HG03025 (cell line): Measurements from ENCODE around the gene REXO4.

Experiments
- ATAC-seq: cut with Tn5 transposase; IDR thresholded peaks from one replicate; pipeline ENCODE4 v1.9.1; 2021; ENCODE audit warnings: mild to moderate bottlenecking, moderate library complexity; ENCODE audit not compliant: unreplicated experiment, low FRiP score

The REXO4 gene, protein sequence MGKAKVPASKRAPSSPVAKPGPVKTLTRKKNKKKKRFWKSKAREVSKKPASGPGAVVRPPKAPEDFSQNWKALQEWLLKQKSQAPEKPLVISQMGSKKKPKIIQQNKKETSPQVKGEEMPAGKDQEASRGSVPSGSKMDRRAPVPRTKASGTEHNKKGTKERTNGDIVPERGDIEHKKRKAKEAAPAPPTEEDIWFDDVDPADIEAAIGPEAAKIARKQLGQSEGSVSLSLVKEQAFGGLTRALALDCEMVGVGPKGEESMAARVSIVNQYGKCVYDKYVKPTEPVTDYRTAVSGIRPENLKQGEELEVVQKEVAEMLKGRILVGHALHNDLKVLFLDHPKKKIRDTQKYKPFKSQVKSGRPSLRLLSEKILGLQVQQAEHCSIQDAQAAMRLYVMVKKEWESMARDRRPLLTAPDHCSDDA

DNA sequence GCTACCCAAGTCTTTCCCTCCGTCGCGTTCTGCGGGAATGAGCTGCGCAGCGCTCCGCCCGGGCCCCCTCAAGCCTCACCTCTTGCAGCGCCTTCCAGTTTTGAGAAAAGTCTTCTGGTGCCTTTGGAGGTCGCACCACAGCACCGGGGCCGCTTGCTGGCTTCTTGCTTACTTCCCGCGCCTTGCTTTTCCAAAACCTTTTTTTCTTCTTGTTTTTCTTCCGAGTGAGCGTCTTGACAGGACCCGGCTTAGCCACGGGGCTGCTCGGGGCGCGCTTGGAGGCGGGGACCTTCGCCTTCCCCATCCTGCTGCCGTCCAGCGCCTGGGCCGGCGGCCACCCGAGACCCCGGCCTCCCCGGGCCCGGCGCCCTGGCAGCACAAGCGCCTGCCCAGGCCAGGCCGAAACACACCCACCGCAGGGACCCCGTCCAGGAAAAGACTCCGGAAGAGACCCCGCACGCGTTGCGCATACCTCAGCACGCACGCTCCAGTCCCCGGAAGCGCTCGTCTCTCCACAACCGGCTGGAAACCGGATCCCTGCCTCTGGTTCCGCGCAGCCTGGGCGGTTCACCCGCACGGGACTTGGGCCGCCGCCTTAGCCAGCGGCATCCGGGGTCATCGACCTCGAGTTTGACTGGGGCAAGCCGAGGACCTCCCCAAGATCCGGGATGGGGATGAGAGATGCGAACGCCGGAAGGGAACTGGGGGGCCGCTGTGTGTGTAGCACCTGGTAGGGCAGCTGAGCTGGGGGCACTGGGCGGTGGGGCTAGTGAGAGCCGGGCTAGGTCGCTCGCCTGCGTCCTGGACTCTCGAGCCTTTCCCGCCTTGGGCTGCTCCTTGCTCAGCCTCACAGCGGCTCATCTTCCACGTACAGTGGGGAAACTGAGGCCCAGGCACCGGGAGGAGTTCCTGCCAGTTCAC, at the start of gene REXO4:
TSS of gene REXO4 (minus strand) at position 470 of the 921 bp plus-strand sequence. CDS start at position 304, 166 bp downstream.
- peak; percentile 54 for ATAC-seq

DNA sequence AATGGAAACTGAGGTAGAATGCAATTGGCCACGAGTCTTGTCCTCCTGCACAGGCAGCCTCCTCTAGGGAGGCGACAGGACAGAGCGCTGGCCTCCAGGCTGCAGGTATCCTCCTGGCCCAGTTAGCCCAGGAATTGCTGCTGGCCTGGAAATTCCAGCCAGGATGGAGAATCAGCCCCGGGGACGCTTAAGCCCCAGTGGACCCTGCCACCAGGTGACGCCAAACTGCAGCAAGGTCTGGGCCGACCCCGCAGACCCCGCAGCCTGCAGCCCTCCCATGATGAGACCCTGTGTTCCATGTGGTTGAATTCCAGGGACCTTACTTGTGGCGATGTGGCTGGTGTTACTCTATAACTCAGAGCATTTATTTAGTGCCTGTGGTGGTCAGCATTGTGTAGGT, 49.3 kb upstream of the REXO4 start:
- no peak for ATAC-seq

DNA sequence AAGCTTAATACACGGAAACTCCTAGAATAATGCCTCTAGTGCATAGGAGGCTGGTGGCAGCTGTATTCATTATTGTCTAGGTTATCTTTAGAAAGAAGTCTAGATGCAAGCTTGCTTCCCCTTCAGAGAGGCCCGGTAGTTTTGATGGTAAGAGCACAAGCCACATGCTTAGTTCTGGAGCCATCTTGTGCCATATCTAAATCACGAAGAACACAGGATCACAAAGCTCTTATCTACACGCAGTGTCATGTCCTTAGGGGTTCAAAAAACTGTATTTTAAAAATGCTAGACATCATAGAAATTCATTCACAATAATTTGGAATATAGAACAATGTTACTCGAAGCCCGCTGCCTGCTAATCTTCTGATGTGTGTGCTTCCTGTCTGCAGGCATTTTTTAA, 48.2 kb upstream of the REXO4 start:
- ATAC-seq = no peak

DNA sequence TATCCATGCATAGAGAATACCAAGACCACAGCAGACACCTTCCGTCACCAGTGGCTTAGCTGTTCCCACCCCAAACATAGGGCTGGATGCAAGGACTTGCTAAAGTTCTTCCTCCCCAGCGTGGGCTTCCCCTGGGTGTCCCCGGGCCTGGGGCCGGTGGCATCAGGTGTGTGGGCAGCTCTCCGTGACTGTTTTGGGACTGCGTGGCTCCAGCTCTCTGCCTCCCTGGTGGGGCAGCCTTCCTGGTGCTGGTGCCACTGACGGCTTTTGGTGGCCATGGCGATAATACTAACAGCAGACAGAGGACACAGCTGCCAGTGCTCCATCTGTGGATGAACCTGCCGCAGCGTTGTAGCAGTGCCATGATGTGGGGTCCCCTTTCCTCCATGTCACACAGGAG, 46.8 kb upstream of the REXO4 start:
- ATAC-seq = no peak

DNA sequence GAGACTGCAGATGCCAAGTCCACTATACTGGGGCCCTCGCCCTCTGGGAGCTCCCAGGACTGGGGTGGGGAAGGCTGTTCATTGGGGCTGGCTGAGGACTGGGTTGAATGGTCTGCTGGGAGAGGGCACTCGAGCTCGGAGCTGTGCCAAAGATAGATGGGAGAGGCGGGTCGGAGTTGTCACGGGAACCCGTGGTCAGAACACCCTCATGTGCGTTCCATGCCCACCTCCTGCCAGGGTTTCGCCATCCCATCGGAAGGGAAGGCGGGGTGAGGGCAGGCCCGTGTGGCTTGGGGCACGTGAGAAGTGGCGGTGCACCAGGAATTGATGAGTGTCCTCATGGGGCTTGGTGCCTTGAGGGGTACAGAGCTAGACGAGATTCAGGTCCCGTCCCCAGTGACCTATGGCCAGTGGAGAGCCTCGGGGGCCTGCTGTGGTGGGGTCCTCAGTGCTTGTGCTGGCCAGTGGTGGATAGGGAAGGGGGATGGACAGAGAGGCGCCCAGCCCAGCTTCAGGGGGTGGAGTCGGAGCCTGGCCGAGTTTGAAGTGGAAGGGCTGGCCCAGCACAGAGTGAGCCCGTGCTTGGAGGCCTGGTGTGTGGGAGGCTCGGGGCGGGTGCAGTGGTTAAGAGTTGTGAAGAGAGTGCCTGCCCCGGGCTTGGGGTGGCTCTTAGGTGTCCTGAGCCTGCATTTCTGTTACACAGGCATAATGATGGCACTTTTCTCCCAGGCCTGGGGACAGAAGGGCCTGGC, 46.2 kb upstream of the REXO4 start:
- ATAC-seq = no peak

DNA sequence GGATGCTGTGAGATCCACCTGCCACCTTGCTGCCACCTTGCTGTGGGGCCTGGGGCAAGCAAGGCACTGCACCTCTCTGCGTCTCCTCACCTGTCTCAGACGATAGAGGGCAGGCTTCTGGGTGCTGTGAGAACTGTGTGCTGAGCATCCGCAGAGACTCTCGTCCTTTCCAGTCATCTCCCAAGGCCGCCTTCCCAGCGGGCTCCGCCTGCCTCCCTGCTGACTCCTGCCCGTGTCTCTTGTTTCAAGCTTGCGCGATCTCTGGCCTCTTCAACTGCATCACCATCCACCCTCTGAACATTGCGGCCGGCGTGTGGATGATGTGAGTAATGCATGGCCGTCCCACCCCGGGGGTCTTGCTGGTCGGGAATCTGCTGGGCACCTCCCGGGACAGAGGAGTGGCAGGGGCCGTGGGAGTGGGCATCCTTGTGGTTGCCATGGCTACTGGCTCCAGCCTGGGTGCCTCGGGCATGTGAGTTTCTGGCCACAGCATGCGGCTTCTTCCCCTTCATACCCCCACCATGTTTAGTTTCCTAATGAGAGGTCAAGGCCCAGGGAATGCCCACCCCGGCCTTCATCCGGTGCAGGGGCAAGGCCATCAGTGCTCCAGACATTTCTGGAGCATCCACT, 45.5 kb upstream of the REXO4 start:
- no peak for ATAC-seq

DNA sequence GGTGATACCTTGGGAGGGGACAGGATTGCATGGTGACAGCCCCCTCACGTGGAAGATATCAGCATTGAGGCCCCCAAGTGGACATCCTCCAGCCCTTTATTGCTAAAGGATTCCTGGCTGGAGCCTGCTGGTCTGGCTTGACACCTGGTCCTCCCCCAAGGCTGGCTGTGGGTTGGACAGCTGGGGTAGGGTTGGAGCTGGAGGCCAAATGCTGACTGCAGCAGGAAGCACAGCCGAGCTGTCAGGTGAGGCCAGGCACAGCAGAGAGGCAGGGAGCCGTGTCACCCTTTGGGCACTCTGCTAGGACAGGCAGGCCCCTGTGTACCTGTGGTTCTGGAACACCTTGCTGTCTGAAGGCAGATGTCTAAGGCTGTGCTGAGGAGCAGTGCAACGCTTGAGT, 44.2 kb upstream of the REXO4 start:
- no peak for ATAC-seq

DNA sequence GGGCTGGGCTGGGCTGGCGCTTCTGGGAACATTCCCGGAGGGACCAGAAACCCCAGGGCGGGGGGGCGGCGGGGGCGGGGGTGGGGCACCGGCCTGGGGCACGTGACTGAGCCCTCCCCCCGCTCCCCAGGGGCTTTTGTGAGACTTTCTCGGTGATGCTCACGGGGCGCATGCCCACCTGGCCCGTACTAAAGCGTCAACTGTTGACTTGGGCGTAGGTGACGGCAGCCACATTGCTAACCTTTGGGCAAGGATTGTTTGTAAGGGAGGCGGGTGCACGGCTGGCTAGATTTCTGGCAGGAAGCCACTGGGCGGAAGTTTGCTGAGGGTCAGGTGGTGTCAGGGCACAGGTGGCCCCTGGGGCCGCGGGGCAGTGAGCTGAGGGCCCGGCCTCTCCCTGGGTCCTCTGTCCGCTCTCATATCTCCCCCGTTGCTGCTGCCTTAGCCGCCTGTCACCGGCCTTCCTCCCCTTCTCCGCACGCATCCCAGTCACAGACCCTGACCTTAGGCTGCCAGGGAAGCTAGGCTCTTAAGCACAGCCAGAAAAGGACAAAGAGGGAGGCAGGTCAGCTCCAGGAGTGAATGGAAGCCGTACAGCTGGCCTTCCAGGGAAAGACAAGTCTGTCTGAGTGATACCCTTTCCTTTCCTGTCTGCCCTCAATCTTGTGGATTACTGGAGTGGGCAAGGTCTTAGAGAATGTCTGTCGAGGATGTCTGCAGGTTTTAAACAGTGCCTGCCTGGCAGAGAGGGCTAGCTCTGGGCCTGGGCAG, 42.8 kb upstream of the REXO4 start:
- peak; percentile 35 for ATAC-seq

DNA sequence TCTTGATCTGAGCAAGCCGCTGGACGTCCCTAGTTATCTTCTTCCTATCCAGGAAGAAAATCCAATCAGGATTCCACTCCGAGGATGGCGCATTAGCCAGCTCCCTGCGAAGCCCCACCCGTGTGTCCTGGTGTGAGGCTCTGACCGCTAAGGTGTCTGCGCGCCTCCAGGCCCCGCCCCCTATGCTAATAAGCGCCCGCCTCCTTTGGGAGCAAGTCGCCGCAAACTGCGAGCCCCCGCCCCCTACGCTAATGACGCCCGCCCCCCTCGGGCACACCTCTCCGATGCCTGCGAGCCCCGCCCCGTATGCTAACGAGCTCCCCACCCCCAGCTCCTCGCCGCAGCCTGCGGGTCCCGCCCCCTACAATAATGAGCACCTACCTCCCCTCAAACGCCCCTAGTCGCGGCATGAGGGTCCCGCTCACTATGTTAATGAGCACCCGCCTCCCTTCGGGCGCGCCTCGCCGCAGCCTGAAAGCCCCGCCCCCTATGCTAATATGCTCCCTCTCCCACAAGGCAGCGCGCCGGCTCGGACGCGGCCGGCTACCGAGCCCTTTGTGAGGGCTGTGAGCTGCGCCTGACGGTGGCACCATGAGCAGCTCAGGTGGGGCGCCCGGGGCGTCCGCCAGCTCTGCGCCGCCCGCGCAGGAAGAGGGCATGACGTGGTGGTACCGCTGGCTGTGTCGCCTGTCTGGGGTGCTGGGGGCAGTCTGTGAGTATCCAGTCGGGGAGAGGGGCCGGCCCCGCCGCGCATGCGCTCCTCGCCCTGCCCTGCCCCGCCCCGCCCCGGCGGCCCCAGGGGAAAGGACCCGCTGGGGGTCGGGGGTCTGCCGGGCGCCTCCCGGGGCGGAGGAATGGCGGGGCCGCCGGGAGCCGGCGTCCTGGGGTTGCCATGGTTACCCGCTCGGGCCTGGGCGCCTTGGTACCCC, 41.9 kb upstream of the REXO4 start, which contains the start of gene CACFD1:
TSS of gene CACFD1 (plus strand) at position 503 of the 929 bp plus-strand sequence. CDS start at position 592, 89 bp downstream.
- peak; percentile 64 for ATAC-seq

DNA sequence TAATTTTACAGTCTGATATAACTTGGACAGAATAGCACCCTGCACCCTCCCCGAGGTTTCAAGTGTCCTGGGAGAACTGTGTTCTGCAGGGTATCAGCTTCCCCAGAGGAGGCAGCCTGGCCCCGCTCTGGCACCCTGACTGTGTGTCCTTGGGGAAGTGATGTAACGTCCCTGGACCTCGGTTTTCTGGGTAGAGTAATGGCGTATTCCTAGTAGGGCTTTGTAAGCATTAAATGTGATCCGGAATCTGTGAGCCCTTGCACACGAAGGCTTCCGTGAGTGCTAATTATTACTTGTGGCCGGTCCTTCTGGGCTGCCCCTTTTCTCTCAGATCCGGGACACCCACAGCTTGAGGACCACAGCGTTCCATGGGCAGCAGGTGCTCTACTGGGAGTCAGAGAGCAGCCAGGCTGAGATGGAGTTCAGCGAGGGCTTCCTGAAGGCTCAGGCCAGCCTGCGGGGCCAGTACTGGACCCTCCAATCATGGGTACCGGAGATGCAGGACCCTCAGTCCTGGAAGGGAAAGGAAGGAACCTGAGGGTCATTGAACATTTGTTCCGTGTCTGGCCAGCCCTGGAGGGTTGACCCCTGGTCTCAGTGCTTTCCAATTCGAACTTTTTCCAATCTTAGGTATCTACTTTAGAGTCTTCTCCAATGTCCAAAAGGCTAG, 41.0 kb upstream of the REXO4 start:
- no peak for ATAC-seq

DNA sequence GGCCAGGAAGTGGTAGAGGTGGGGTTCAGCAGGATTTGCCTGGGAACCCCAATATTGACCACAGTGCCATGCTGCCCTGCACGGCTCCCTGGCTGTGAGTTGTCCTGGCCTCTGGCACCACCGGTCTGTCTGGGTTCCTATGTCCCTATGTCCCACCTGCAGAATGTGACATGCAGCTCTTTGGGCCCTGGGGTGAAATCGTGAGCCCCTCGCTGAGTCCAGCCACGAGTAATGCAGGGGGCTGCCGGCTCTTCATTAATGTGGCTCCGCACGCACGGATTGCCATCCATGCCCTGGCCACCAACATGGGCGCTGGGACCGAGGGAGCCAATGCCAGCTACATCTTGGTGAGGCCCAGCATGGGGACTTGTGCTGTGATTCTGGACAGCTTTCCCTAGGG, 39.9 kb upstream of the REXO4 start:
- no peak for ATAC-seq

DNA sequence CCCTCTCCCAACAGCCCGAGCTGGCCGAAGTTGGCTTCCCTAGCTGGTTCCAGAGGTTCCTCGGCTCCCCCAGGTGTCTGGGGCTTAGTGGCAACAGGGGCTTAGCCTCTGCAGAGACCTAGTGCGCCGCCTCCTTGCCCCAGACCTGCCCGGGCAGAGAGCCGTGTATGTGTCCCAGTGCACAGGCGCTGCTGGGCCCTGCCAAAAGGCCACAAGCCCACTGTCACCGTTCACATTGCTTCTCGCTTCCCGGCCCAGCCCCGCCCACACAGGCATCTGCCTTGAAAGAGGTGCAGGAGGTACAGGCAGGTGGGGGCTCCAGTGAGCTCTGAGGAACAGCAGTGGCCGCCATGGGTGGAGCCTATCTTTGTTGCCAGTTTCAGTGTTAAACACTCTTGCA, 39.4 kb upstream of the REXO4 start:
- ATAC-seq = no peak

DNA sequence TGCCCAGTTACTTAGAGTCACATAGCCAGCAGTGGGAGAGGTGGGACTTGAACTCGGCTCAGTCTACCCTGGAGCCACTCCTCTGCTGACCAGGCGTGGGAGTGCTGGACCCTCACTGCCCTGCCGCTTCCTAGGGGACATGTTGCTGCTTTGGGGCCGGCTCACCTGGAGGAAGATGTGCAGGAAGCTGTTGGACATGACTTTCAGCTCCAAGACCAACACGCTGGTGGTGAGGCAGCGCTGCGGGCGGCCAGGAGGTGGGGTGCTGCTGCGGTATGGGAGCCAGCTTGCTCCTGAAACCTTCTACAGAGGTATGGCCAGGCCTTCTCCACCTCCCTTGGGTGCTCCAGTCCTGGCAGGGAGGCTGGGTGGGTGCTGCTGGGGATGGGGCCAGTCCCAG, 38.6 kb upstream of the REXO4 start:
- ATAC-seq = no peak

DNA sequence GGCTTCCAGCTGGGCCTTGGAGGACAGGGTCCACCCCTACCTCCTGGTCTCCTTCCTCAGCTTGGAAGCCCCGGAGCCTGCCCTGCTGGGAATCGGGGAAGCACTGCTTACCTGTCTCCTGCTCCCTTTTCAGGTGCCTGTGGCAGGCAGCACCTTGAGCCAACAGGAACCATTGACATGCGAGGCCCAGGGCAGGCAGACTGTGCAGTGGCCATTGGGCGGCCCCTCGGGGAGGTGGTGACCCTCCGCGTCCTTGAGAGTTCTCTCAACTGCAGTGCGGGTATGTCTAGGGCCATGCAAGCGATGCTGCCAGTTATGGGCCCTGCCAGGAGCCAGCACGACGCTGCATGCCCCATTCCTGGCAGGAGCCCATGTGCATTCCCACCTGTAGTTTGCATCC, 38.1 kb upstream of the REXO4 start:
- ATAC-seq = no peak

DNA sequence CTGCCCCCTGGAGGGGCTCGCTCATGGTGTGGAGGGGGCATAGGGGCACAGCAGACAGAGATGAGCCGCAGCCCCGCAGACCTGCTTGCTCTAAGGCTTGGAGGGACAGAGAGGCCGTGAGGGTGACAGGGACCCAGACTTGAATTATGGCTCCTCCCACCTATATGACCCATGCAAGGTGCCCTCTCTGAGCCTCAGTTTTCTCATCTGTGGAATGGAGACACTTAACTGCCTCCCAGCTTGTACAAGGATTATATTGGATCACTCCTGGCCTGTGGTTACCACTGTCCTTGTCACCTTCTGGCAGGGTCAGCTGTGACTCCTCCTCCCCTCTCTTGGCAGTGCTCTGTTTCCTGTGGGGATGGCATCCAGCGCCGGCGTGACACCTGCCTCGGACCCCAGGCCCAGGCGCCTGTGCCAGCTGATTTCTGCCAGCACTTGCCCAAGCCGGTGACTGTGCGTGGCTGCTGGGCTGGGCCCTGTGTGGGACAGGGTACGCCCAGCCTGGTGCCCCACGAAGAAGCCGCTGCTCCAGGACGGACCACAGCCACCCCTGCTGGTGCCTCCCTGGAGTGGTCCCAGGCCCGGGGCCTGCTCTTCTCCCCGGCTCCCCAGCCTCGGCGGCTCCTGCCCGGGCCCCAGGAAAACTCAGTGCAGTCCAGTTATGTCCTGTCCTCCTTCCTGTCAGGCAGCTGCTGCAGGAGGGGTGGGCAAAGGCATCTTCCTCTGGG, 37.3 kb upstream of the REXO4 start:
- ATAC-seq = no peak

DNA sequence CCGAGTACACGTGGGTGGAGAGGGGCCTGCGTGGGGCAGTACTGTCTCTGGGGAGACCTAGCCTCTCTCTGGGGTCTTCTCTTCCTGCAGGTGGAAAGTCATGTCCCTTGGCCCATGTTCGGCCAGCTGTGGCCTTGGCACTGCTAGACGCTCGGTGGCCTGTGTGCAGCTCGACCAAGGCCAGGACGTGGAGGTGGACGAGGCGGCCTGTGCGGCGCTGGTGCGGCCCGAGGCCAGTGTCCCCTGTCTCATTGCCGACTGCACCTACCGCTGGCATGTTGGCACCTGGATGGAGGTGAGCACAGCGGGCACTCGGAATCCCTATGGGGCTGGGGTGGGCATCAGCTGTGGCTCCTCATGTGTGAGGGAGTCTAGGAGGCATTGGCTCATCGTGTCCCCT, 36.5 kb upstream of the REXO4 start:
- ATAC-seq = no peak

DNA sequence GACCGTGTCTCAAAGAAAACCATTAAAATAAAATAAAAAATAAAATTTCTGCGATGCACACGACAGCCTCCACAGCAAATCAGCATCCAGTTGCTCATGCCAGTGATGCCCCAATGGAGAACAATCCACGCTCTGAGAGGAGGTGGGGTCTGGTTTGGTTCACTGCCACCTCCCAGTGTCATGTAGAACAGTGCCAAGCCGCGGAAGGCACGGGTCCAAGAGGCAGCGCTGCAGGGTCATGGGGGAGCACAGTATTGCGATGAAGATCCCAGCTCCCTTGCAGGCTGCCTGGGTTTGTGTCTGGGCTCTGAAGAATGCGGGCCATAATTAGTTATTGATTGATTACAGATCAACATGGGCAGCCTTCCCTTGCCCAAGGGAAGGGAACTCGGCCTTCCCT, 35.8 kb upstream of the REXO4 start:
- ATAC-seq = no peak
